Fibroblast of lung (primary cell): ENCODE results near the gene GRB10. TPM values are rescaled to one million over a fixed set of nuclear protein-coding genes. Genes with fewer than 3 reads are reported as not detected.

Experiments used
- DNase-seq, 2 donors: peaks; one replicate each; pipeline versions ENCODE4 v3.0.0 to v3.0.0-alpha.2; 2010; ENCODE audit warnings: low read depth in 2 of 2
- H2AFZ ChIP-seq: 2 replicates; pipeline ENCODE4 v1.5.1; 2012; ENCODE audit warnings: low read length, control low read depth, inconsistent platforms
- H3K27ac ChIP-seq: 2 replicates; pipeline ENCODE4 v1.5.1; 2011; ENCODE audit warnings: low read length, control low read depth; ENCODE audit not compliant: insufficient read depth
- H3K27me3 ChIP-seq: 2 replicates; pipeline ENCODE4 v1.5.1; 2011; ENCODE audit warnings: mild to moderate bottlenecking, low read length; ENCODE audit not compliant: control insufficient read depth, insufficient read depth
- H3K36me3 ChIP-seq: 2 replicates; pipeline ENCODE4 v1.5.1; 2011; ENCODE audit warnings: low read length; ENCODE audit not compliant: control insufficient read depth, insufficient read depth
- H3K4me1 ChIP-seq: 2 replicates; pipeline ENCODE4 v1.5.1; 2011; ENCODE audit warnings: low read length; ENCODE audit not compliant: control insufficient read depth, insufficient read depth; ENCODE audit errors: extremely low read depth
- H3K4me2 ChIP-seq: 2 replicates; pipeline ENCODE4 v1.5.1; 2011; ENCODE audit warnings: low read length, control low read depth; ENCODE audit not compliant: insufficient read depth; ENCODE audit errors: extremely low read depth
- H3K4me3 ChIP-seq, 4 experiments: fragments of 200-600 bp in 1 of 4; sonication (generic) in 1 of 4; replicated peaks in 1 of 4; 2 replicates each; pipeline ENCODE4 v1.5.1; 2011 to 2016; ENCODE audit warnings: low read length in 4 of 4, low read depth in 3 of 4, mild to moderate bottlenecking in 3 of 4, control low read depth in 2 of 4, inconsistent platforms in 1 of 4, mixed read lengths in 1 of 4; ENCODE audit not compliant: insufficient read depth in 1 of 4; ENCODE audit errors: control extremely low read depth in 1 of 4
- H3K79me2 ChIP-seq: 2 replicates; pipeline ENCODE4 v1.5.1; 2012; ENCODE audit warnings: mild to moderate bottlenecking, low read length, inconsistent platforms; ENCODE audit not compliant: control insufficient read depth, insufficient read depth
- H3K9ac ChIP-seq: 2 replicates; pipeline ENCODE4 v1.5.1; 2011; ENCODE audit warnings: mild to moderate bottlenecking, low read length, control low read depth; ENCODE audit not compliant: insufficient read depth
- H3K9me3 ChIP-seq: 2 replicates; pipeline ENCODE4 v1.5.1; 2012; ENCODE audit warnings: low read depth, low read length; ENCODE audit not compliant: control insufficient read depth, insufficient read depth
- H4K20me1 ChIP-seq: 2 replicates; pipeline ENCODE4 v1.5.1; 2011; ENCODE audit warnings: low read length; ENCODE audit not compliant: control insufficient read depth, insufficient read depth; ENCODE audit errors: extremely low read depth
- CTCF ChIP-seq, 2 donors: IDR thresholded peaks in 1 of 2; conservative IDR thresholded peaks in 1 of 2; 1 replicate in 1 of 2; 2 replicates in 1 of 2; pipeline ENCODE4 v1.5.1; 2011 to 2012; ENCODE audit warnings: low read length in 2 of 2, control low read depth in 1 of 2, inconsistent platforms in 1 of 2, low read depth in 1 of 2, mild to moderate bottlenecking in 1 of 2
- EZH2 ChIP-seq: IDR thresholded peaks from 2 replicates; pipeline ENCODE4 v1.5.1; 2012; ENCODE audit warnings: low read length, control low read depth, mild to moderate bottlenecking; ENCODE audit errors: missing control alignments
- polyA plus RNA-seq, 2 donors: library from polyadenylated mRNA; depleted of rRNA in 1 of 2; stranded (reverse) in 1 of 2; unstranded in 1 of 2; fragments of >200 nt; gene quantifications; 2 replicates each; pipeline ENCODE4 v1.2.1, GENCODE V29; 2011 to 2012; ENCODE audit warnings: missing spikeins in 1 of 2
- total RNA-seq: library from RNA; depleted of rRNA; stranded (reverse); fragments of >200 nt; gene quantifications from 2 replicates; pipeline ENCODE4 v1.2.1, GENCODE V29; 2014

Gene GRB10
- total and polyA plus RNA-seq, 2 donors (not counting 1 experiment from before 2014, with no cell fraction given) = 11.1 to 64.1 TPM

GRCh38 chr7:50655020-50655419, 127.7 kb downstream of the GRB10 start:
- Histone ChIP-seq H3K9ac (no peak overlapping the region), H3K9me3 (no peaks in the 10 kb centered on the region), H3K4me1 (peaks cover 7% of the 10 kb centered on the region), H3K27me3 (no peaks in the 10 kb centered on the region), H2AFZ (no peak overlapping the region), H3K79me2 (no peaks in the 10 kb centered on the region), H3K36me3 (no peaks in the 10 kb centered on the region), H4K20me1 (no peaks in the 10 kb centered on the region), H3K4me2 (no peak overlapping the region), H3K27ac (no peak overlapping the region), H3K4me3 (no peak overlapping the region)
- no peak for DNase-seq
- no peak for TF ChIP-seq EZH2
- TF ChIP-seq CTCF (conservative IDR thresholded peaks at IDR 0.05 in 1 of 2, IDR thresholded peaks at IDR 0.05 in 1 of 2; ENCODE audit: low read depth in 1 of 2, low read length in 2 of 2) = no peak

DNA sequence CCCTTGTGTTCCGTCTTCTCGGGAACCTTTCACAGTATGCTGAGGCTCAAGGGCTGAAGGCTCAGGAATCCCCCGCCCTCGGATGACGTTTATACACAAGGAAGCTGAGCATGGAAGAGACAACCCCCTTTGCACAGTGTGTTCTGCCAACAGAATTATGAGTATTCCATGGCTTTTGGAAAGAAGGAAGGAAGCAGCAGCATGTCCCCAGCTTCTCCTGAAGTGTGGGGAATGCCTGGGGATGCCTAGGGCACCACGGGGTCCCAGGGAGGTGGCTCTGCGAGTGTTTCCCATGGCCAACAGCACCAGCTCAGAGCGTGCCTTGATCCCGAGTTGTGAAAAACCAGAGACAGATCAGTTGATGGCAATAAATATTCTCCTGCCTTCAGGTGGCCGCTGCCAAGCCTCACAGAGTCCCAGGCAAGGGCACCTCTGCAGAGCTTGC, 128.7 kb downstream of the GRB10 start:
- Histone ChIP-seq H3K9ac (no peak overlapping the region), H3K4me1 (peaks cover 7% of the 10 kb centered on the region), H3K9me3 (no peaks in the 10 kb centered on the region), H3K36me3 (no peaks in the 10 kb centered on the region), H3K79me2 (no peaks in the 10 kb centered on the region), H3K27me3 (no peaks in the 10 kb centered on the region), H4K20me1 (no peaks in the 10 kb centered on the region), H3K4me3 (no peak overlapping the region), H3K27ac (no peak overlapping the region), H2AFZ (no peak overlapping the region), H3K4me2 (no peak overlapping the region)
- TF ChIP-seq EZH2 (no peak), CTCF (conservative IDR thresholded peaks at IDR 0.05 in 1 of 2, IDR thresholded peaks at IDR 0.05 in 1 of 2; ENCODE audit: low read depth in 1 of 2, low read length in 2 of 2) (no peak)
- DNase-seq = peak in 1 of 2 donors; percentile 45

DNA sequence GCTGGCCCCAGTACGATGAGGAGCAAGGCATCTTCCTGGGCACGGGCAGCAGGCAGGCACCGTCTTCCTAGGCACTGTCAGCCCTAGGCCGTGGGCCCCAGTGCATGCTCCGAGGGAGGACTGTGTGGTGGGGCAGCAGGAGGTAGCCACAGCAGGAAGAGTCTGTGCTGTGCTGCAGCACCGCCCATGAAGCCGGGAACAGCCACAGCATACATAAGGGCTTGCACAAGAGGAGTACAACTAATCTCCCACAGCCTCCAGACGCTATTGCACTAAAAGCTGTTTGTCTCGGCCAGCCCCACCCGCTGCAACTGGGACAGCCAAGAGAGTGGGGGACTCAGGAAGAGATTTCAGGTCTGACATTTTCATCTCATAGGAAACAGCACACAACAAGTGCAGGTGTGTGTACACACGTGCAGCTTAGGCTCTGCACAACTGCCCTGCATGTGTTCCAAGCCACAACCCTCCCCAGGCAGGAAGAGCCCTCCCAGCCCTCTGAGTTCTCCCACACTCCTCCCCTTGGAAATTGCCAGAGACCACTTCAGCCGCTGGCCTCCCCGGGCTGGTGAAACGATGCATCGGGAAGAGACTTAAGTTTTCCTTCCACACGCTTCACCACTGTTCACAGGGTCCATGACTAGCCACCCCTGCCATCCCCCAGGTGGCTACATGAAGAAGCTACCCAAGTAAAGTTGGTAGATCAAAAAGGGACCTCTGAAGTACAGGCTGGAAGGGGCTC, 129.4 kb downstream of the GRB10 start:
- H3K79me2 ChIP-seq = no peaks in the 10 kb centered on the region
- peak in 1 of 2 donors; percentile 80 for DNase-seq

More for the DNA sequence above, 129.4 kb downstream of the GRB10 start:
- H3K4me2 ChIP-seq = no peak overlapping the region
- no peak overlapping the region for H3K9ac ChIP-seq
- peaks cover 7% of the 10 kb centered on the region for H3K4me1 ChIP-seq
- no peak overlapping the region for H3K27ac ChIP-seq
- no peaks in the 10 kb centered on the region for H3K9me3 ChIP-seq
- H3K36me3 ChIP-seq = no peaks in the 10 kb centered on the region
- H2AFZ ChIP-seq = no peak overlapping the region
- no peaks in the 10 kb centered on the region for H3K27me3 ChIP-seq
- TF ChIP-seq CTCF (conservative IDR thresholded peaks at IDR 0.05 in 1 of 2, IDR thresholded peaks at IDR 0.05 in 1 of 2; ENCODE audit: low read depth in 1 of 2, low read length in 2 of 2) (no peak), EZH2 (no peak)
- no peaks in the 10 kb centered on the region for H4K20me1 ChIP-seq
- no peak overlapping the region for H3K4me3 ChIP-seq
